ENCODE results near the gene TTC27.
"Not testable (repeated sequence)": the region's sequence is repeated elsewhere in the genome, so short reads cannot be mapped to it uniquely, and the experiment has no call there.

Gene TTC27

DNA sequence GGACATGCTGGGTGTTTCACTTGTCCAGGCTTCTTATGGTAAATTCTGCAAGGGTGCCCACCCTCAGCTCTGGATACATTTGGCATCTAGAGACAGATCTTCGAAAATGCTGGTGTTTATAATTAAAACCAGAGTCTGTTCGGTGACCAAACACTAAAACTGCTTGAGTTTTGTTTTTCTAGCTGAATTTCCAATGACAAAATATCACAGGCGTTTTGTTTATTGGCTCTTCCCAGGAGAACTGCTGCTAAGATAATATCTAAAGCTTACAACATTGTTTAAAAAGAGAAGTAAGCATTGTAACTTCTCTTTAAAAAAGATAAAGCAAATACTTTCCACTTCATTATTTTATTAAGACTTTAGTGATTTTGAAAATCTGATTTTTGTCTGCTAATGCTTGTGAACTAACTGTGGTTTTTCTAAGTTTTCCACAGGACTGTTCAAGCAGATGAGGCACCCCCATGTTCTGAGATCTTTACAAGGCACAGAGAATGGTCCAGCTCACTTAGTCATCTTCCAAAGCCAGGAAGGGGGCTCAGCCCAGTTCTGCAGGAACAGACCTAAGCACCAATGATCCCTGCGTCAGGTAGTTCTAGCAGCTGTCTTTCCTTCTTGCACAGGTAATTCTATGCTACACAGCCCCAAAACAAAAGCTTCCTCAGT, 224.1 kb downstream of the TTC27 start:
- DNase-seq (ENCODE audit: low spot score) = no peak

GRCh38 chr2:32852856-32853255, 225.0 kb downstream of the TTC27 start:
- no peak for DNase-seq (ENCODE audit: low spot score)

GRCh38 chr2:32856891-32857290, 229.0 kb downstream of the TTC27 start:
- DNase-seq (ENCODE audit: low spot score) = no peak

GRCh38 chr2:32858713-32859112, 230.9 kb downstream of the TTC27 start:
- no peak for DNase-seq (ENCODE audit: low spot score)

- DNase-seq (ENCODE audit: low spot score) = no peak
Observed at GRCh38 chr2:32860385-32860784, 232.5 kb downstream of the TTC27 start.

GRCh38 chr2:32862269-32863055, 234.6 kb downstream of the TTC27 start:
- no peak for DNase-seq (ENCODE audit: low spot score)

GRCh38 chr2:32863326-32863725, 235.5 kb downstream of the TTC27 start:
- no peak for DNase-seq (ENCODE audit: low spot score)

- no peak for DNase-seq (ENCODE audit: low spot score)
Observed at GRCh38 chr2:32863803-32864202, 236.0 kb downstream of the TTC27 start.

- DNase-seq (ENCODE audit: low spot score) = no peak
Observed at GRCh38 chr2:32864334-32865111, 236.7 kb downstream of the TTC27 start.

DNA sequence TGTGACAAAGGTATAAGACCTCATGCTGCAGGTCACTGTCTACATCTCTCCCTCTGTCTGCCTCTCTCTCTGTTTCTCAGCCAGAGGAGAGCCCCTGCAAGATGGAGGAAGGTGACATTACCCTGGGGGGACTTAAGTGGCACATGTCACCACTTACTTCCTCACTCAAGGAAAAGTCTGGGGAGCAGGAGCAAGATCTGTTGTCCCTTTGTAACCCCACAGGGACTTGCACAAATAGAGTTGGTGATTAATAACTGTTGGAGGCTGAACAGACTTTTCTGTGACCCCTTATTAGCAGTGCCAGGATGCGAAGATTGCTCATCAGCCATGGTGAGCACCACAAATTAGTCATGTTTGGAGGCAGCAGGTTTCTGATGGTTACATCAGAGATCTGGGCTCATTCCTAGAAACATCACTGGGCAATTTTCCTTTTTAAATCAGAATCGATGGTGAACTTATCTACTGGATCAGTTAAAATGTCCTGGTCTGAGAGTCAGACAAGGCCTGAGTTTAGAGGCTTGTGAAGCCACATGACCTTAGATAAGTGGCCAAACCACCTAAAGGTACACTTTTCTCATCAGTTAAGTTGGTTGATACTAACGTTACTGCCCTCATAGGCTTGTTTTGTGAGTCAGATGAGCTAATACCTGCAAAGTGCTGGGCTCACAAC, 237.7 kb downstream of the TTC27 start:
- DNase-seq (ENCODE audit: low spot score) = no peak

- DNase-seq (ENCODE audit: low spot score) = not testable (repeated sequence)
Observed at GRCh38 chr2:32866462-32866861, 238.6 kb downstream of the TTC27 start.
